Hepatic stellate cell (primary cell): ENCODE results near the gene VPS52.
"Not testable (repeated sequence)": the region's sequence is repeated elsewhere in the genome, so short reads cannot be mapped to it uniquely, and the experiment has no call there.

Experiments used
- DNase-seq: peaks from one replicate; pipeline ENCODE4 v3.0.0; 2011; ENCODE audit warnings: low spot score

VPS52 gene

GRCh38 chr6:33279257-33279695 is 7.6 kb upstream of the VPS52 start:
- DNase-seq, result no peak

- DNase-seq, result no peak
Observed at GRCh38 chr6:33278810-33279209, 7.1 kb upstream of the VPS52 start.

- no peak for DNase-seq
Observed at GRCh38 chr6:33278392-33278741, 6.7 kb upstream of the VPS52 start.

DNA sequence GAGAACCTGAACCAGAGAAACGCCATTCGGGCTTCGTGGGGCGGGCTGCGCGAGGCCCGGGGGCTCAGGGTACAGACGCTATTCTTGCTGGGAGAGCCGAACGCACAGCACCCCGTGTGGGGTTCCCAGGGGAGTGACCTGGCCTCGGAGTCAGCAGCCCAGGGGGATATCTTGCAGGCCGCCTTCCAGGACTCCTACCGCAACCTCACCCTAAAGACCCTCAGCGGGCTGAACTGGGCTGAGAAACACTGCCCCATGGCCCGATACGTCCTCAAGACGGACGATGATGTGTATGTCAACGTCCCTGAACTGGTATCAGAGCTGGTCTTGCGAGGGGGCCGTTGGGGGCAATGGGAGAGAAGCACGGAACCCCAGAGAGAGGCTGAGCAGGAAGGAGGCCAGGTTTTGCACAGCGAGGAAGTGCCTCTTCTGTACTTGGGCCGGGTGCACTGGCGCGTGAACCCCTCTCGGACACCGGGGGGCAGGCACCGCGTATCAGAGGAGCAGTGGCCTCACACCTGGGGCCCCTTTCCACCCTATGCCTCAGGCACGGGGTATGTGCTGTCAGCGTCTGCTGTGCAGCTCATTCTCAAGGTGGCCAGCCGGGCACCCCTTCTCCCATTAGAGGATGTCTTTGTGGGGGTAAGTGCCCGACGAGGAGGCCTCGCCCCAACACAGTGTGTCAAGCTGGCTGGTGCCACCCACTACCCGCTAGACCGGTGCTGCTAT is 6.2 kb upstream of the VPS52 start:
- no peak for DNase-seq

GRCh38 chr6:33276864-33277662 is 5.4 kb upstream of the VPS52 start, which contains the start of gene B3GALT4:
TSS of gene B3GALT4 (plus strand) at chr6:33277123. CDS start at chr6:33277420, 297 bp downstream.
- peak; percentile 70 for DNase-seq

DNA sequence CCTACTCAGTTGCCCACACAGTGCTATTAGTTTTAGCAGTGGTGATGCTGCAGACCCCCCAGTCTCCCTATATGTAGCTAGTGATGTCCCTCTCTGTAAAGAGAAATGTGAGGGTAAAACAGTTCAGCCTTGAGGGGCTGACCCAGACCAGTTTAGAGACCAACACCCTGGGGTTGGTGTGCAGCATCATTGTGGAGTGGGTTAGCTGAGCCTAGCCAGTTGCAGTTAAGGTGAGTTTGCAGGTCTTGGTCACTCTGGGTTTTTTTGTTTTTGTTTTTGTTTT is 4.8 kb upstream of the VPS52 start:
- no peak for DNase-seq

DNA sequence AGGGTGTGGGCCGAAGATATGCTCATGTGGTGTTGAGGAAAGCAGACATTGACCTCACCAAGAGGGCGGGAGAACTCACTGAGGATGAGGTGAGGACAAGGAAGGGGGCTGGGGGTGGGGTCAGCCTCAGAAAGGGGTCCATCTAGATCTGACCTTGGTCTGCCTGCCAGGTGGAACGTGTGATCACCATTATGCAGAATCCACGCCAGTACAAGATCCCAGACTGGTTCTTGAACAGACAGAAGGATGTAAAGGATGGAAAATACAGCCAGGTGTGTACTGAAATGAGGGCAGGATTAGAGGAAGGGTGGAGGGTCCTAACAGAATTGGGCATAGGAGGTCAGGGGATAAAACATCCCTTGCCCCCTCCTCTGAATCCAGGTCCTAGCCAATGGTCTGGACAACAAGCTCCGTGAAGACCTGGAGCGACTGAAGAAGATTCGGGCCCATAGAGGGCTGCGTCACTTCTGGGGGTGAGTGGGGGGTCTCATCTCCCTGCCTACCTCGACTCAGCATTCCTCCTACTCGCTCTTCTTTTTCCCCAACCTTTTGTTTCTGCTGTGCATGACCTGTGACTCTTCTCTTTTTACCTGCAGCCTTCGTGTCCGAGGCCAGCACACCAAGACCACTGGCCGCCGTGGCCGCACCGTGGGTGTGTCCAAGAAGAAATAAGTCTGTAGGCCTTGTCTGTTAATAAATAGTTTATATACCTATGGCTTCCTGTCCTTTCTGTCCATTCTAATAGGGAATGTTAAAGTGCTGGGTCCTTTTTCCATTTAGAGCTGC is 4.3 kb upstream of the VPS52 start:
- not testable (repeated sequence) for DNase-seq

DNA sequence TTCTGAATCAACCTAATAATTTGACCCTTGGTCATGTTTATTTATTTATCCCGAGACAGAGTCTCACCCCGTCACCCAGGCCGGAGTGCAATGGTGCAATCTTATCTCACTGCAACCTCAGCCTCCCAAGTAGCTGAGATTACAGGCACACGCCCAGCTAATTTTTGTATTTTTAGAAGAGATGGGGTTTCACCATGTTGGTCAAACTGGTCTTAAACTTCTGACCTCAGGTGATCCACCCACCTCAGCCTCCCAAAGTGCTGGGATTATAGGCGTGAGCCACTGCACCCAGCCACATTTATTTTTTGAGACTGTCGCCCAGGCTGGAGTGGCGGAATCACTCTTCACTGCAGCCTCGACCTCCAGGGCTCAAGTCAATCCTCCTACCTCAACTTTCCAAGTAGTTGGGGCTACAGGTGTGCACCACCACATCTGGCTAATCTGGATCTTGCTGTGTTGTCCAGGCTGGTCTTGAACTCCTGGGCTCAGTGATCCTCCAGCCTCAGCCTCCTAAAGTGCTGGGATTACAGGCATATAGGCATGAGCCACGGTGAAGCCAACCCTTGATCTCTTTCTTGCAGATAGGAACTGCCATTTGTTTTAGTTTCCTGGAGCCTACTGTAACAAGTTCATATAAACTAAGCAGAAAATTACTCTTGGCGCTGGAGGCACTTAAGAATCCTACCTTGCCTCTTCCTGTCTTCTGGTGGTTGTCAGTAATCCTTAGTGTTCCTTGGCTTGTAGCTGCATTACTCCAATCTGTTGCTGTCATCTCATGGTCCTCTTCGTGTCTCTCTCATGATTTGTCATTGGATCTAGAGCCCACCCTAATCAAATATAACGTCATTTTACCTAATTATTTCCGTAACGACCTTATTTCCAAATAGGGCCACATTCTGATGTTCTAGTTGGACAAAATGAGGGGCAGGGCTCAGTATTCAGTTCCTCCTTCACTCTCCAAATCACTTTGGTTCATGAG is 2.5 kb upstream of the VPS52 start:
- DNase-seq, result no peak

DNA sequence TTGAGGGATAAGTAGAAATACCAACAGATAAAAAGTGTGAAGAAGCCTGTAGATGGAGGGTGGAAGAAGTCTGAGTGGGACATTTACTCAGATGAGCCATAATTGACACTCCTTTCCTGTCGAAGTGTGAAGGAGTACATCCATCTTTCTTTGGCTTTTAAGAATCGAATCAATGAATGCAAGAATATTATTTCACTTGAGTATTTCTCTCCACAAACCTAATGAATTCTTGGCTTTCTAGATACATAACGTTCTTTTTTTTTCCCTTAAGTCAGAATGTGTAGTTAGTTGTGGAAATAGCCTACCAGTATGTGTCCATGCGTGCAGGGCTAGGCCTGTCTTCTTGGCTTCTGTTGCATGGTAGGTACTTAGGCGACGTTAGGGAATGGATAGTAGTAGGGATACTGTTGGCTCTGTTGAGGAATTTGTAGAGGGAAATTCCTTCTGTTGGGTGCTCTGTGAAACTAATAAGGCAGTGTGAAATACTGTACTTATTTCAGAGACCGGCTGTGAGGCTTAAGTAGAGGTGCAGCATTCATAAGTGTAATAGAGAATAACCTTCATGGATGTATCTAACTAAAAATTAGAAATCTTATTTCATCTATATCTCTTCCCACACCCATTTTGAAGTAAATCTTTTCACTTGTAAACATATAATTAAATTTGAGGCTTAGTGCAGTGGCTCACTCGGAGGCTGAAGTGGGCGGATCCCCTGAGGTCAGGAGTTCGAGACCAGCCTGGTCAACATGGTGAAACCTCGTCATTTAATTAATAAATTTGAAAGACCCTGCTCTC is 1.6 kb upstream of the VPS52 start:
- DNase-seq, result no peak

GRCh38 chr6:33272275-33273128 is 826 bp upstream of the VPS52 start:
- no peak for DNase-seq

DNA sequence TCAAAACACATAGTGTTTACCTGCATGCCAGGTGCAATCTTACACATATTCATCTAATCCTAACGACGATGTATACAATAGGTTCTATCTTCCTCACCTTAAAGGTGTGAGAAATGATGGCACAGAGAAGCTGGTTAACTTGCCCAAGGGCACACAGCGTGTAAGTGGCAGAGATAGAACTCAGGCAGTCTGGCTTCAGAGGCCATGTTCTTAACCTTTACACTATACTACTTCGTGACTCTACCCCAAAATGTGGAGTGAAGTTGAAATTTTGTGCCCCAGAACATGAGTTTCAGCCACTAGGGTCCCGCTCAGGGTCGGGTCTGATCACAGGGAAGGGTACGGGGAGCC is 584 bp downstream of the VPS52 start:
- no peak for DNase-seq

GRCh38 chr6:33264015-33264414 is 7.7 kb downstream of the VPS52 start:
- DNase-seq, result no peak

DNA sequence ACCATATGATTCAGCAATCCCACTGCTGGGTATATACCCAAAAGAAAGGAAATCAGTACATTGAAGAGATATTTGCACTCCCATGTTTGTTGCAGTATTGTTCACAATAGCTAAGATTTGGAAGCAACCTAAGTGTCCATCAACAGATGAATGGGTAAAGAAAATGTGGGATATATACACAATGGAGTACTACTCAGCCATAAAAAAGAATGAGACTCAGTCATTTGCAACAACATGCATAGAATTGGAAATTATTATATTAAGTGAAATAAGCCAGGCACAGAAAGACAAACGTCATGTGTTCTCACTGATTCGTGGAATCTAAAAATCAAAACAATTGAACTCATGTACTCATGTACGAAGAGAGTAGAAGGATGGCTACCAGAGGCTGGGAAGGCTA is 9.2 kb downstream of the VPS52 start:
- not testable (repeated sequence) for DNase-seq

GRCh38 chr6:33259032-33259431 is 12.6 kb downstream of the VPS52 start:
- DNase-seq, result no peak

DNA sequence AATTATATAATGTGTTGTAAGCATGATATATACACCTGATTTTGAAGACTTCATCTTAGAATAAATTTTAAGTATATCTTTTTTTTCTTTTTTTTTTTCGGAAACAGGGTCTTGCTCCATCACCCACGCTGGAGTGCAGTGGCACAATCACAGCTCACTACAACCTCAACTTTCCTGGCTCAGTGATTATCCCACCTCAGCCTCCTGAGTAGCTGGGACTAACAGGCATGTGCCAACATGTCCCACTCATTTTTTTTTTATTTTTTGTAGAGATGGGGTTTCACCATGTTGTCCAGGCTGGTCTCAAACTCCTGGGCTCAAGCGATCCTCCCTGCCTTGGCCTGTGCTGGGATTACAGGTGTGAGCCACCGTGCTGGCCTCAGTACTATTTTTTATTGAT is 17.1 kb downstream of the VPS52 start:
- no peak for DNase-seq

DNA sequence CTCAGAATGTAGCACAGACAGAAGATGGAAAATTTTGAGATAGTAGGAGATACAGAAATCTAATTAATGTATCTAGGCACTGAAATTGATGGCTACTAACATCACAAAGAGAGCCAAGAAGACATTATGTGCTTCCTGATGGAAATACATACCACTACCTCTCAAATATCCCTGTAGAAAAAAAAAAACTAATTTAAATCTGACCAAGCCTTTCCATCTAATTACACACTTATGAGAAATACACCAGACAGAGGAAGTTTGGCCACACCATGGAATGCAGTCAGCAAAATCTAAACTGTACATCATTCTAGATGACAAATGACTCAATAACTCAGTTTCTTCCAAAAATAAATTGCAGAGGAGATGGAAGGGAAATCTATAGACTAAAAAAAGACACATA is 18.9 kb downstream of the VPS52 start:
- no peak for DNase-seq

DNA sequence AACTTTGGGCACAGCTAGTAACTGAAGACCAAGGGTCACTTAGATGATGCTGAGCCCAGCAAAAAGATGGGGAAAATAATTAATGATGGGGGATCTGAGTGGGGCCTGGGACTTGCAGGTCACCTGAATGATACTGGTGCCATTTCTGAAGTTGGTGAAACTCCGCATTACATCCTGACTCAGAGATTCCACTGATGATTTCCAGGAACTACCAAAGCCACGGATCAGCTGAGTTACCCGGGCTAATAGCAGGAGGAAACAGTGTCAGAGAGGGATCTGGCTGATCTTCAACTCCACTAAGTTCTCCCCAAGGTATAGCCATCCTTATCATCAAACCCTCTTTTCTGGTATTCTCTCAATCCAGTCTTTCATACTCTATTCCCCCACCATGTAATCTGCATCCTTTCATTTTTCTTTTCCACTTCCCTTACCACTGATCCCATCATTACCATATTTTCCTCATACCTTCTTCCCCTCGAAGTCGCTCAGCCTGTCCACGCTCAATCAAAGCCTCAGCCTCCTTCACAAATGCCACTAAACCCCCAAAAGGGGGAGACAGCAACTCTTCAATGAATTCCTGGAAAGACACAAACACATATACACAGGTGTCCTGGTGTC is 20.2 kb downstream of the VPS52 start:
- DNase-seq, result no peak

DNA sequence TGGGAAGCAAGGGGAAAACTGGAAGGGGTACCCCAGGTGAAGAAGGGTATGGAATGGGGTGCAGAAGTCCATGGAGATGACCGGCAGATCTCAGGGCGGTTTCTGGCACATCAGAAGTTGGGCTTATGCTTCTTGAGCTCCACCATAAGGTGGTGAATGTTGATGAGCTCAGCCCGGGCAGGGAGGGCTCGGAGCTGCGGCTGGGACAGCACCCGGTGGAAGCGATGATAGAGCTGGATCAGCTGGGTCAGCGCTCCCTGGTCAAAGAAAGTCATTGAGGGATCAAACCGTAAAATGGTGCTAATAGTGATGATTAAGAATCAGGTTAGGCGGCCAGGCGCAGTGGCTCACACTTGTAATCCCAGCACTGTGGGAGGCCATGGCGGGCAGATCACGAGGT is 20.9 kb downstream of the VPS52 start:
- DNase-seq, result no peak
